Keratinocyte (primary cell): Measurements from ENCODE around the gene SLC35G1. TPM values are rescaled to one million over a fixed set of nuclear protein-coding genes. Genes with fewer than 3 reads are reported as not detected.

Source experiments
- DNase-seq: peaks from one replicate; pipeline ENCODE4 v3.0.0-alpha.2; 2011; ENCODE audit warnings: low read depth, missing footprints, low spot score
- FAIRE-seq: peaks from 2 replicates; lab custom pipeline; 2011; peaks lifted over from hg19 to GRCh38; lab: Jason Lieb, UNC
- H2AFZ ChIP-seq: 2 replicates; pipeline ENCODE4 v1.6.0; 2012; ENCODE audit warnings: low read length, control low read depth, inconsistent platforms; ENCODE audit not compliant: control insufficient read depth
- H3K27ac ChIP-seq: 2 replicates; pipeline ENCODE4 v1.5.1; 2011; ENCODE audit warnings: low read length; ENCODE audit not compliant: control insufficient read depth, insufficient read depth
- H3K27me3 ChIP-seq: 3 replicates; pipeline ENCODE4 v1.6.0; 2011; ENCODE audit warnings: low read length; ENCODE audit not compliant: control insufficient read depth, insufficient read depth; ENCODE audit errors: extremely low read depth
- H3K36me3 ChIP-seq, 2 experiments: 2 replicates in 1 of 2; 3 replicates in 1 of 2; pipeline ENCODE4 v1.5.1; 2011; ENCODE audit warnings: low read length in 2 of 2, mild to moderate bottlenecking in 1 of 2; ENCODE audit not compliant: control insufficient read depth in 2 of 2, insufficient read depth in 2 of 2; ENCODE audit errors: extremely low read depth in 1 of 2
- H3K4me1 ChIP-seq: 3 replicates; pipeline ENCODE4 v1.5.1; 2011; ENCODE audit warnings: low read length; ENCODE audit not compliant: control insufficient read depth, insufficient read depth; ENCODE audit errors: extremely low read depth
- H3K4me2 ChIP-seq: 3 replicates; pipeline ENCODE4 v1.6.0; 2011; ENCODE audit warnings: low read depth, low read length; ENCODE audit not compliant: control insufficient read depth, insufficient read depth; ENCODE audit errors: extremely low read depth
- H3K4me3 ChIP-seq, 3 experiments: fragments of 200-600 bp in 1 of 3; sonication (generic) in 1 of 3; 2 replicates in 2 of 3; 3 replicates in 1 of 3; pipeline ENCODE4 v1.5.1; 2011 to 2016; ENCODE audit warnings: low read length in 3 of 3, mild to moderate bottlenecking in 3 of 3, control low read depth in 2 of 3, inconsistent platforms in 1 of 3, low read depth in 1 of 3, mixed read lengths in 1 of 3, mixed run types in 1 of 3, moderate library complexity in 1 of 3; ENCODE audit not compliant: control insufficient read depth in 2 of 3, insufficient read depth in 2 of 3; ENCODE audit errors: extremely low read depth in 1 of 3
- H3K79me2 ChIP-seq: 2 replicates; pipeline ENCODE4 v1.6.0; 2012; ENCODE audit warnings: low read length; ENCODE audit not compliant: control insufficient read depth, insufficient read depth
- H3K9ac ChIP-seq: 3 replicates; pipeline ENCODE4 v1.6.0; 2011; ENCODE audit warnings: low read length; ENCODE audit not compliant: control insufficient read depth, insufficient read depth; ENCODE audit errors: extremely low read depth
- H3K9me1 ChIP-seq: 3 replicates; pipeline ENCODE4 v1.6.0; 2011; ENCODE audit warnings: low read length; ENCODE audit not compliant: control insufficient read depth, insufficient read depth; ENCODE audit errors: extremely low read depth
- H3K9me3 ChIP-seq: 2 replicates; pipeline ENCODE4 v1.5.1; 2012; ENCODE audit warnings: low read depth, low read length; ENCODE audit not compliant: control insufficient read depth
- H4K20me1 ChIP-seq: 3 replicates; pipeline ENCODE4 v1.6.0; 2011; ENCODE audit warnings: low read length; ENCODE audit not compliant: control insufficient read depth, insufficient read depth; ENCODE audit errors: extremely low read depth
- EZH2 ChIP-seq: IDR thresholded peaks from one replicate; pipeline ENCODE4 v1.6.1; 2012; ENCODE audit warnings: inconsistent platforms, mild to moderate bottlenecking, low read length, moderate library complexity
- dilution Hi-C: fragments of 300-500 bp; cut with MboI; formaldehyde crosslinking; loops from one replicate; pipeline ENCODE4 v1.7.0; 2020; ENCODE audit warnings: low sequenced_read_pairs; ENCODE audit not compliant: extremely low pct_ligation_motif_present
- polyA plus RNA-seq, 5 experiments: library from polyadenylated mRNA; depleted of rRNA in 3 of 5; stranded (reverse) in 3 of 5; stranded (forward) in 1 of 5; unstranded in 1 of 5; fragments of >200 nt; gene quantifications; 1 replicate in 1 of 5; 2 replicates in 3 of 5; 3 replicates in 1 of 5; pipeline versions ENCODE4 v1.2.1 to v1.2.3, GENCODE V29; 2011 to 2012; ENCODE audit warnings: missing spikeins in 2 of 5, low read depth in 1 of 5, low replicate concordance in 1 of 5
- TF ChIP-seq, protein P1 (sequence below), 3 experiments: IDR thresholded peaks in 1 of 3; conservative IDR thresholded peaks in 1 of 3; optimal IDR thresholded peaks in 1 of 3; 2 replicates in 2 of 3; 3 replicates in 1 of 3; pipeline versions ENCODE3 to v1.5.1; 2011; ENCODE audit warnings: low read length in 3 of 3, mild to moderate bottlenecking in 3 of 3, moderate library complexity in 2 of 3, control low read depth in 1 of 3, inconsistent platforms in 1 of 3; ENCODE audit not compliant: insufficient read depth in 2 of 3; ENCODE audit errors: extremely low read depth in 1 of 3

The SLC35G1 gene
- polyA plus RNA-seq, 1 donor (not counting 4 experiments of a cell fraction or from before 2014, with no cell fraction given): 5.9 TPM

DNA sequence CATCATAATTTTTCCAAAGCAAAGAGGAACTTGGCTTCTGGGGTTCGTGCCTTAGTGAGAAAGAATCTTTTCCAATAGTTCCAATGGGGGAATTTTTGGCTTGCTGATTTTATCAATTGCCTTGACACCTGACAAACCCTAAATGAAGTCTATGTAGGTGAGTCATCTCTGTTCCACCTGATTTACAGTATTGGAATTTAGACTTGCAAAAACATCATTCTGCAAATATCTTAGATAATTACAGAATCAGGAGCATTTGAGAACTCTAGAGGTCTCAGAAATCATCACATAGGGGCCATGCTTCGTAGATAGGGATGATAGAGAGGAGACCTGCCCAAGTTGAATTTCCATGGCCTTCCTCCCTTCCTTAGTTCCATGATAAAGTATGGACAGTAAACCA lies 9.3 kb downstream of the SLC35G1 start:
- Histone ChIP-seq H3K4me2 (no peak overlapping the region), H3K9me3 (no peaks in the 10 kb centered on the region), H3K9me1 (no peaks in the 10 kb centered on the region), H4K20me1 (no peaks in the 10 kb centered on the region), H2AFZ (no peak overlapping the region), H3K27ac (no peak overlapping the region), H3K36me3 (peaks cover 0 to 3% of the 10 kb centered on the region in 2 experiments), H3K27me3 (no peaks in the 10 kb centered on the region), H3K79me2 (no peaks in the 10 kb centered on the region), H3K4me3 (no peak overlapping the region), H3K4me1 (no peaks in the 10 kb centered on the region), H3K9ac (no peak overlapping the region)
- dilution Hi-C loops: loop anchor here (25.0 kb wide), 1 partner anchor 409 kb away; no protein-coding TSS in a partner anchor
- TF ChIP-seq EZH2: no peak
- TF ChIP-seq, protein P1, sequence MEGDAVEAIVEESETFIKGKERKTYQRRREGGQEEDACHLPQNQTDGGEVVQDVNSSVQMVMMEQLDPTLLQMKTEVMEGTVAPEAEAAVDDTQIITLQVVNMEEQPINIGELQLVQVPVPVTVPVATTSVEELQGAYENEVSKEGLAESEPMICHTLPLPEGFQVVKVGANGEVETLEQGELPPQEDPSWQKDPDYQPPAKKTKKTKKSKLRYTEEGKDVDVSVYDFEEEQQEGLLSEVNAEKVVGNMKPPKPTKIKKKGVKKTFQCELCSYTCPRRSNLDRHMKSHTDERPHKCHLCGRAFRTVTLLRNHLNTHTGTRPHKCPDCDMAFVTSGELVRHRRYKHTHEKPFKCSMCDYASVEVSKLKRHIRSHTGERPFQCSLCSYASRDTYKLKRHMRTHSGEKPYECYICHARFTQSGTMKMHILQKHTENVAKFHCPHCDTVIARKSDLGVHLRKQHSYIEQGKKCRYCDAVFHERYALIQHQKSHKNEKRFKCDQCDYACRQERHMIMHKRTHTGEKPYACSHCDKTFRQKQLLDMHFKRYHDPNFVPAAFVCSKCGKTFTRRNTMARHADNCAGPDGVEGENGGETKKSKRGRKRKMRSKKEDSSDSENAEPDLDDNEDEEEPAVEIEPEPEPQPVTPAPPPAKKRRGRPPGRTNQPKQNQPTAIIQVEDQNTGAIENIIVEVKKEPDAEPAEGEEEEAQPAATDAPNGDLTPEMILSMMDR (optimal IDR thresholded peaks at IDR 0.05 in 1 of 3, IDR thresholded peaks at IDR 0.05 in 1 of 3, conservative IDR thresholded peaks at IDR 0.05 in 1 of 3; ENCODE audit: extremely low read depth in 1 of 3, insufficient read depth in 2 of 3, low read length in 3 of 3): no peak
- FAIRE-seq (no peak), DNase-seq (no peak)

GRCh38 chr10:93904901-93905300 lies 11.1 kb downstream of the SLC35G1 start:
- Histone ChIP-seq H3K27me3 (no peaks in the 10 kb centered on the region), H3K4me1 (no peaks in the 10 kb centered on the region), H3K27ac (no peak overlapping the region), H4K20me1 (no peaks in the 10 kb centered on the region), H3K79me2 (no peaks in the 10 kb centered on the region), H3K36me3 (peaks cover 0 to 3% of the 10 kb centered on the region in 2 experiments), H3K9ac (no peak overlapping the region), H3K9me3 (no peaks in the 10 kb centered on the region), H2AFZ (no peak overlapping the region), H3K9me1 (no peaks in the 10 kb centered on the region), H3K4me2 (no peak overlapping the region), H3K4me3 (no peak overlapping the region)
- FAIRE-seq (no peak), DNase-seq (no peak)
- TF ChIP-seq EZH2: no peak
- TF ChIP-seq, protein P1 (optimal IDR thresholded peaks at IDR 0.05 in 1 of 3, IDR thresholded peaks at IDR 0.05 in 1 of 3, conservative IDR thresholded peaks at IDR 0.05 in 1 of 3; ENCODE audit: extremely low read depth in 1 of 3, insufficient read depth in 2 of 3, low read length in 3 of 3): no peak
- dilution Hi-C loops: loop anchor here (25.0 kb wide), 1 partner anchor 407 kb away; no protein-coding TSS in a partner anchor
